Mammary epithelial cell (primary cell): ENCODE measurements around the gene CCDC51.

Experiments used
- EZH2 ChIP-seq: IDR thresholded peaks from 2 replicates; pipeline ENCODE4 v1.6.1; 2012; ENCODE audit warnings: low read length, inconsistent platforms, borderline replicate concordance
- TF ChIP-seq, protein P1 (sequence below), 2 donors: IDR thresholded peaks in 1 of 2; conservative IDR thresholded peaks in 1 of 2; 2 replicates each; pipeline ENCODE4 v1.5.1; 2011 to 2012; ENCODE audit warnings: inconsistent platforms in 2 of 2, low read length in 2 of 2, mild to moderate bottlenecking in 2 of 2, control low read depth in 1 of 2, low read depth in 1 of 2; ENCODE audit not compliant: insufficient read depth in 1 of 2; ENCODE audit errors: extremely low read depth in 1 of 2

- TF ChIP-seq, protein P1, sequence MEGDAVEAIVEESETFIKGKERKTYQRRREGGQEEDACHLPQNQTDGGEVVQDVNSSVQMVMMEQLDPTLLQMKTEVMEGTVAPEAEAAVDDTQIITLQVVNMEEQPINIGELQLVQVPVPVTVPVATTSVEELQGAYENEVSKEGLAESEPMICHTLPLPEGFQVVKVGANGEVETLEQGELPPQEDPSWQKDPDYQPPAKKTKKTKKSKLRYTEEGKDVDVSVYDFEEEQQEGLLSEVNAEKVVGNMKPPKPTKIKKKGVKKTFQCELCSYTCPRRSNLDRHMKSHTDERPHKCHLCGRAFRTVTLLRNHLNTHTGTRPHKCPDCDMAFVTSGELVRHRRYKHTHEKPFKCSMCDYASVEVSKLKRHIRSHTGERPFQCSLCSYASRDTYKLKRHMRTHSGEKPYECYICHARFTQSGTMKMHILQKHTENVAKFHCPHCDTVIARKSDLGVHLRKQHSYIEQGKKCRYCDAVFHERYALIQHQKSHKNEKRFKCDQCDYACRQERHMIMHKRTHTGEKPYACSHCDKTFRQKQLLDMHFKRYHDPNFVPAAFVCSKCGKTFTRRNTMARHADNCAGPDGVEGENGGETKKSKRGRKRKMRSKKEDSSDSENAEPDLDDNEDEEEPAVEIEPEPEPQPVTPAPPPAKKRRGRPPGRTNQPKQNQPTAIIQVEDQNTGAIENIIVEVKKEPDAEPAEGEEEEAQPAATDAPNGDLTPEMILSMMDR (conservative IDR thresholded peaks at IDR 0.05 in 1 of 2, IDR thresholded peaks at IDR 0.05 in 1 of 2; ENCODE audit: extremely low read depth in 1 of 2, insufficient read depth in 1 of 2, low read depth in 1 of 2, low read length in 2 of 2) = no peak
- no peak for TF ChIP-seq EZH2
These were observed 33.9 kb downstream of the CCDC51 start for GRCh38 chr3:48405971-48406370.
